SK-N-MC (cell line): ENCODE data around the gene KAZN.

Experiments used
- EZH2 ChIP-seq: fragments of 200-600 bp; sonication (generic); IDR thresholded peaks from one replicate; pipeline ENCODE4 v1.6.1; 2017; ENCODE audit warnings: antibody characterized with exemption
- FOXP2 ChIP-seq: optimal IDR thresholded peaks from 2 replicates; pipeline ENCODE3; 2011; ENCODE audit warnings: mild to moderate bottlenecking, moderate library complexity; ENCODE audit not compliant: insufficient read depth; ENCODE audit errors: extremely low read length, control extremely low read depth
- POLR2AphosphoS5 ChIP-seq: IDR thresholded peaks from 2 replicates; pipeline ENCODE4 v1.6.1; 2012; ENCODE audit warnings: mild to moderate bottlenecking, low read depth, low read length, borderline replicate concordance

GRCh38 chr1:15039901-15040300 lies 441.4 kb downstream of the KAZN start:
- TF ChIP-seq EZH2 = no peak
- TF ChIP-seq POLR2AphosphoS5 = no peak
- no peak for TF ChIP-seq FOXP2
